Suprapubic skin (tissue), 4 donors: Measurements from ENCODE around the gene YPEL2. TPM values are rescaled to one million over a fixed set of nuclear protein-coding genes. Genes with fewer than 3 reads are reported as not detected.

ENCODE experiments used
- DNase-seq, 2 donors: peaks; one replicate each; pipeline ENCODE4 v3.0.0-alpha.2; 2019; ENCODE audit warnings: low spot score in 2 of 2
- H3K27ac ChIP-seq: fragments of 200-600 bp; sonication (generic); one replicate; pipeline ENCODE4 v1.5.1; 2019
- H3K27me3 ChIP-seq: fragments of 200-600 bp; sonication (generic); one replicate; pipeline ENCODE4 v1.5.1; 2019
- H3K36me3 ChIP-seq: fragments of 200-600 bp; sonication (generic); one replicate; pipeline ENCODE4 v1.5.1; 2019
- H3K4me1 ChIP-seq: fragments of 200-600 bp; sonication (generic); one replicate; pipeline ENCODE4 v1.5.1; 2019
- H3K4me3 ChIP-seq: fragments of 200-600 bp; sonication (generic); one replicate; pipeline ENCODE4 v1.5.1; 2019; ENCODE audit warnings: mild to moderate bottlenecking
- H3K9me3 ChIP-seq: fragments of 200-600 bp; sonication (generic); one replicate; pipeline ENCODE4 v1.5.1; 2019
- CTCF ChIP-seq, 2 donors: fragments of 200-600 bp in 1 of 2; fragments of 450-650 bp in 1 of 2; sonication (generic) in 1 of 2; IDR thresholded peaks; one replicate each; pipeline ENCODE4 v1.5.1; 2016 to 2019; ENCODE audit warnings: antibody characterized with exemption in 2 of 2, mild to moderate bottlenecking in 1 of 2, moderate library complexity in 1 of 2
- EP300 ChIP-seq: sonication (generic); formaldehyde crosslinking; IDR thresholded peaks from one replicate; pipeline ENCODE4 v1.6.1; 2017; ENCODE audit warnings: antibody characterized with exemption
- POLR2A ChIP-seq, 2 donors: fragments of 450-650 bp; IDR thresholded peaks; one replicate each; pipeline ENCODE4 v1.6.1; 2017; ENCODE audit warnings: antibody characterized with exemption in 2 of 2, mild to moderate bottlenecking in 2 of 2, moderate library complexity in 2 of 2
- POLR2AphosphoS5 ChIP-seq, 3 donors: sonication (generic); formaldehyde crosslinking; IDR thresholded peaks; one replicate each; pipeline ENCODE4 v1.6.1; 2017; ENCODE audit warnings: antibody characterized with exemption in 3 of 3
- WGBS: methylation state at CpG from one replicate; pipeline ENCODE4 v1.1.5; 2018; 5-methylcytosine and 5-hydroxymethylcytosine counted together
- total RNA-seq, 4 donors: library from RNA; depleted of rRNA; stranded (reverse); fragments of >200 nt; gene quantifications; one replicate each; pipeline ENCODE4 v1.1.0, GENCODE V29; 2016

Gene YPEL2
- total RNA-seq, 4 donors from 2014 or later, result 16.7 to 33.6 (median 21.3) TPM

GRCh38 chr17:59431601-59432000 is 100.1 kb downstream of the YPEL2 start:
- no peaks in the 10 kb centered on the region for H3K27me3 ChIP-seq
- no peak overlapping the region for H3K27ac ChIP-seq
- peaks cover 36% of the 10 kb centered on the region for H3K4me1 ChIP-seq
- no peaks in the 10 kb centered on the region for H3K36me3 ChIP-seq
- no peak for DNase-seq
- no peaks in the 10 kb centered on the region for H3K9me3 ChIP-seq
- TF ChIP-seq CTCF (IDR thresholded peaks at IDR 0.05) (no peak), POLR2A (IDR thresholded peaks at IDR 0.05) (no peak), EP300 (no peak)
- H3K4me3 ChIP-seq, result no peak overlapping the region

GRCh38 chr17:59432657-59433056 is 101.2 kb downstream of the YPEL2 start:
- Histone ChIP-seq H3K27ac (no peak overlapping the region), H3K27me3 (no peaks in the 10 kb centered on the region), H3K9me3 (no peaks in the 10 kb centered on the region), H3K4me3 (no peak overlapping the region), H3K4me1 (peaks cover 35% of the 10 kb centered on the region), H3K36me3 (no peaks in the 10 kb centered on the region)
- WGBS, result 68% methylated on average over 1 of the region's 1 CpG
- TF ChIP-seq POLR2AphosphoS5 (IDR thresholded peaks at IDR 0.05), result no peak
- no peak for TF ChIP-seq POLR2A (IDR thresholded peaks at IDR 0.05)
- TF ChIP-seq EP300, result no peak
- no peak for TF ChIP-seq CTCF (IDR thresholded peaks at IDR 0.05)
- DNase-seq, result no peak

GRCh38 chr17:59433586-59433985 is 102.1 kb downstream of the YPEL2 start:
- Histone ChIP-seq H3K4me1 (peaks cover 32% of the 10 kb centered on the region), H3K36me3 (no peaks in the 10 kb centered on the region), H3K27ac (no peak overlapping the region), H3K4me3 (no peak overlapping the region), H3K27me3 (no peaks in the 10 kb centered on the region), H3K9me3 (no peaks in the 10 kb centered on the region)
- TF ChIP-seq POLR2AphosphoS5 (IDR thresholded peaks at IDR 0.05) (no peak), EP300 (no peak), CTCF (IDR thresholded peaks at IDR 0.05) (no peak), POLR2A (IDR thresholded peaks at IDR 0.05) (no peak)
- 89% methylated on average over 2 of the region's 2 CpGs for WGBS
- DNase-seq, result no peak

- Histone ChIP-seq H3K9me3 (no peaks in the 10 kb centered on the region), H3K27me3 (no peaks in the 10 kb centered on the region), H3K27ac (no peak overlapping the region), H3K4me3 (no peak overlapping the region), H3K4me1 (peaks cover 33% of the 10 kb centered on the region), H3K36me3 (no peaks in the 10 kb centered on the region)
- WGBS, result 88% methylated on average over 3 of the region's 3 CpGs
- no peak for TF ChIP-seq EP300
- no peak for TF ChIP-seq CTCF (IDR thresholded peaks at IDR 0.05)
- TF ChIP-seq POLR2AphosphoS5 (IDR thresholded peaks at IDR 0.05), result no peak
- TF ChIP-seq POLR2A (IDR thresholded peaks at IDR 0.05), result no peak
- DNase-seq, result no peak
Observed at GRCh38 chr17:59434429-59434828, 103.0 kb downstream of the YPEL2 start.

GRCh38 chr17:59435238-59435637 is 103.8 kb downstream of the YPEL2 start:
- no peaks in the 10 kb centered on the region for H3K27me3 ChIP-seq
- no peak overlapping the region for H3K4me3 ChIP-seq
- no peak for TF ChIP-seq POLR2AphosphoS5 (IDR thresholded peaks at IDR 0.05)
- TF ChIP-seq CTCF (IDR thresholded peaks at IDR 0.05), result no peak
- TF ChIP-seq EP300, result no peak
- no peak for TF ChIP-seq POLR2A (IDR thresholded peaks at IDR 0.05)
- WGBS, result 20% methylated on average over 2 of the region's 2 CpGs
- no peaks in the 10 kb centered on the region for H3K9me3 ChIP-seq
- peaks cover 41% of the 10 kb centered on the region for H3K4me1 ChIP-seq
- peak overlapping the region; percentile 14 for H3K27ac ChIP-seq
- H3K36me3 ChIP-seq, result no peaks in the 10 kb centered on the region
- no peak for DNase-seq
